Fibroblast of skin of back (primary cell): ENCODE results near the gene FAM53B.
"Not testable (repeated sequence)": the region's sequence is repeated elsewhere in the genome, so short reads cannot be mapped to it uniquely, and the experiment has no call there.

Source experiments
- DNase-seq: peaks from one replicate; pipeline ENCODE4 v3.0.0-alpha.2; 2013

The FAM53B gene

GRCh38 chr10:124626759-124627380 lies 117.3 kb downstream of the FAM53B start:
- DNase-seq = no peak

GRCh38 chr10:124625831-124626238 lies 118.3 kb downstream of the FAM53B start:
- DNase-seq = no peak

- DNase-seq = no peak
These were observed 119.3 kb downstream of the FAM53B start for GRCh38 chr10:124624895-124625294.

- DNase-seq = no peak
These were observed 119.7 kb downstream of the FAM53B start for GRCh38 chr10:124624466-124624865.

GRCh38 chr10:124624006-124624405 lies 120.2 kb downstream of the FAM53B start:
- DNase-seq = no peak

GRCh38 chr10:124622866-124623536 lies 121.2 kb downstream of the FAM53B start:
- DNase-seq = no peak

- DNase-seq = no peak
These were observed 122.0 kb downstream of the FAM53B start for GRCh38 chr10:124622158-124622557.

- no peak for DNase-seq
These were observed 122.5 kb downstream of the FAM53B start for GRCh38 chr10:124621637-124622036.

GRCh38 chr10:124619802-124620490 lies 124.2 kb downstream of the FAM53B start:
- no peak for DNase-seq

GRCh38 chr10:124619195-124619594 lies 125.0 kb downstream of the FAM53B start:
- no peak for DNase-seq

- DNase-seq = no peak
These were observed 125.6 kb downstream of the FAM53B start for GRCh38 chr10:124618470-124619073.

- no peak for DNase-seq
These were observed 127.4 kb downstream of the FAM53B start for GRCh38 chr10:124616836-124617130.

- DNase-seq = no peak
These were observed 127.9 kb downstream of the FAM53B start for GRCh38 chr10:124616040-124616835.

- DNase-seq = no peak
These were observed 128.9 kb downstream of the FAM53B start for GRCh38 chr10:124615259-124615658.

- DNase-seq = no peak
These were observed 130.0 kb downstream of the FAM53B start for GRCh38 chr10:124614003-124614659.

- no peak for DNase-seq
These were observed 131.3 kb downstream of the FAM53B start for GRCh38 chr10:124612611-124613498.

- DNase-seq = no peak
These were observed 132.4 kb downstream of the FAM53B start for GRCh38 chr10:124611738-124612137.

- DNase-seq = not testable (repeated sequence)
These were observed 133.3 kb downstream of the FAM53B start for GRCh38 chr10:124610851-124611250.

- not testable (repeated sequence) for DNase-seq
These were observed 134.0 kb downstream of the FAM53B start for GRCh38 chr10:124610186-124610585.

- DNase-seq = no peak
These were observed 134.5 kb downstream of the FAM53B start for GRCh38 chr10:124609698-124610097.

GRCh38 chr10:124608093-124608721 lies 136.0 kb downstream of the FAM53B start:
- no peak for DNase-seq
